K562 (cell line): ENCODE measurements around the gene MMS22L. TPM values are rescaled to one million over a fixed set of nuclear protein-coding genes. Genes with fewer than 3 reads are reported as not detected.

Experiments used
- ATAC-seq: fragments of 200-7000 bp; cut with Tn5 transposase; 3 replicates; pipeline ENCODE4 v1.9.1; 2020; ENCODE audit warnings: moderate library complexity
- BruUV-seq: library from RNA; stranded (reverse); fragments of 400-500 nt; replicated peaks from 2 replicates; lab custom pipeline; 2021; lab: Mats Ljungman, UMichigan
- CTCF ChIA-PET: fragments of 300-600 bp; formaldehyde crosslinking; extraction: SDS; loops from one replicate; lab custom pipeline; 2021; ENCODE audit warnings: low intra/inter-chr PET ratio; lab: Yijun Ruan, JAX
- POLR2A ChIA-PET: fragments of 300-600, 350-650 bp; sonication (Branson Sonifier 250); formaldehyde crosslinking; extraction: SDS; loops from one replicate; lab custom pipeline; 2021; ENCODE audit warnings: antibody characterized with exemption, inconsistent platforms; lab: Yijun Ruan, JAX
- DNase-seq, 4 experiments: peaks; one replicate each; pipeline versions ENCODE4 v3.0.0 to v3.0.0-alpha.2; 2011 to 2018; ENCODE audit warnings: low spot score in 3 of 4, mixed read lengths in 3 of 4; ENCODE audit errors: extremely low read depth in 1 of 4
- FAIRE-seq: peaks from 2 replicates; lab custom pipeline; 2011; peaks lifted over from hg19 to GRCh38; lab: Jason Lieb, UNC
- H2AFZ ChIP-seq: 2 replicates; pipeline ENCODE4 v1.6.0; 2011; ENCODE audit warnings: low read depth, low read length, control low read depth, inconsistent platforms
- H3K27ac ChIP-seq: fragments of 200-600 bp; 3 replicates; pipeline ENCODE4 v1.8.0; 2011; ENCODE audit warnings: low read depth, mild to moderate bottlenecking, control low read depth, inconsistent platforms, low read length, moderate library complexity, mixed read lengths; ENCODE audit errors: extremely low read depth
- H3K27me3 ChIP-seq, 2 experiments: fragments of 300-600 bp in 1 of 2; 2 replicates in 1 of 2; 3 replicates in 1 of 2; pipeline versions ENCODE4 v1.6.0 to v1.8.0; 2011; ENCODE audit warnings: inconsistent platforms in 2 of 2, low read length in 2 of 2, mild to moderate bottlenecking in 1 of 2, mixed read lengths in 1 of 2, moderate library complexity in 1 of 2; ENCODE audit not compliant: control insufficient read depth in 2 of 2, insufficient read depth in 2 of 2
- H3K36me3 ChIP-seq: fragments of 300-600 bp; 3 replicates; pipeline ENCODE4 v1.8.0; 2011; ENCODE audit warnings: mild to moderate bottlenecking, low read length, inconsistent platforms; ENCODE audit not compliant: control insufficient read depth, insufficient read depth
- H3K4me1 ChIP-seq, 2 experiments: fragments of 200-600 bp in 1 of 2; replicated peaks in 1 of 2; 2 replicates in 1 of 2; 3 replicates in 1 of 2; pipeline versions ENCODE4 v1.5.1 to v1.8.0; 2011; ENCODE audit warnings: inconsistent platforms in 2 of 2, low read length in 2 of 2, mild to moderate bottlenecking in 1 of 2, mixed read lengths in 1 of 2, moderate library complexity in 1 of 2; ENCODE audit not compliant: control insufficient read depth in 2 of 2, insufficient read depth in 2 of 2
- H3K4me2 ChIP-seq: 2 replicates; pipeline ENCODE4 v1.6.1; 2011; ENCODE audit warnings: low read length, control low read depth, inconsistent platforms, mixed read lengths; ENCODE audit not compliant: insufficient read depth
- H3K4me3 ChIP-seq: fragments of 200-600 bp; sonication (generic), shearing (Covaris generic); 2 replicates; pipeline ENCODE4 v1.5.1; 2016; ENCODE audit warnings: control low read depth, inconsistent platforms
- H3K79me2 ChIP-seq: fragments of 200-600 bp; 3 replicates; pipeline ENCODE4 v1.8.0; 2011; ENCODE audit warnings: low read length, inconsistent platforms; ENCODE audit not compliant: control insufficient read depth, insufficient read depth
- H3K9ac ChIP-seq, 2 experiments: 2 replicates each; pipeline versions ENCODE4 v1.6.0 to v1.6.1; 2011; ENCODE audit warnings: low read depth in 2 of 2, low read length in 2 of 2, control low read depth in 1 of 2, inconsistent platforms in 1 of 2, mild to moderate bottlenecking in 1 of 2, mixed read lengths in 1 of 2; ENCODE audit not compliant: insufficient read depth in 1 of 2
- H3K9me1 ChIP-seq: one replicate; pipeline ENCODE4 v1.6.0; 2011; ENCODE audit warnings: inconsistent platforms, mild to moderate bottlenecking, low read length, moderate library complexity; ENCODE audit not compliant: control insufficient read depth, insufficient read depth
- H3K9me3 ChIP-seq: replicated peaks from 2 replicates; pipeline ENCODE4 v1.5.1; 2011; ENCODE audit warnings: low read depth, low read length, inconsistent platforms; ENCODE audit not compliant: control insufficient read depth, insufficient read depth
- H4K20me1 ChIP-seq: replicated peaks from 2 replicates; pipeline ENCODE4 v1.6.1; 2011; ENCODE audit warnings: low read length, inconsistent platforms, mixed read lengths; ENCODE audit not compliant: control insufficient read depth, insufficient read depth
- CC2D1A ChIP-seq: fragments of 450-650 bp; IDR thresholded peaks from 2 replicates; pipeline ENCODE4 v1.6.1; 2017; ENCODE audit warnings: mild to moderate bottlenecking
- CEBPZ ChIP-seq: fragments of 150-350 bp; IDR thresholded peaks from 2 replicates; pipeline ENCODE4 v1.6.1; 2014; ENCODE audit warnings: low read depth, mild to moderate bottlenecking, low read length, borderline replicate concordance
- CHD2 ChIP-seq: IDR thresholded peaks from 2 replicates; pipeline ENCODE4 v1.6.1; 2011; ENCODE audit warnings: low read depth, low read length
- E4F1 ChIP-seq: fragments of 250-450 bp; sonication (Bioruptor Pico); IDR thresholded peaks from 2 replicates; pipeline ENCODE4 v1.5.0; 2021; ENCODE audit warnings: mild to moderate bottlenecking, borderline replicate concordance
- HDAC8 ChIP-seq: fragments of 450-650 bp; IDR thresholded peaks from 2 replicates; pipeline ENCODE4 v1.6.1; 2016; ENCODE audit warnings: mild to moderate bottlenecking, missing genetic modification characterization, moderate library complexity, missing compliant biosample characterization
- MITF ChIP-seq: IDR thresholded peaks from 2 replicates; pipeline ENCODE4 v1.6.1; 2014; ENCODE audit warnings: antibody characterized with exemption
- NFE2 ChIP-seq: IDR thresholded peaks from 2 replicates; pipeline ENCODE4 v1.6.1; 2014; ENCODE audit warnings: antibody characterized with exemption, low read depth
- RFX5 ChIP-seq: IDR thresholded peaks from 2 replicates; pipeline ENCODE4 v1.6.1; 2011; ENCODE audit warnings: low read depth, mild to moderate bottlenecking, improper control_type of control experiment, low read length
- TAF9B ChIP-seq: fragments of 450-650 bp; IDR thresholded peaks from 2 replicates; pipeline ENCODE4 v1.6.1; 2018; ENCODE audit warnings: mild to moderate bottlenecking; ENCODE audit not compliant: partially characterized antibody
- WHSC1 ChIP-seq: IDR thresholded peaks from one replicate; pipeline ENCODE4 v1.6.1; 2012; ENCODE audit warnings: low read length, control low read depth, inconsistent platforms
- ZFPM2 ChIP-seq: fragments of 250-450 bp; sonication (Bioruptor Pico); IDR thresholded peaks from 2 replicates; pipeline ENCODE4 v1.5.1; 2022; ENCODE audit warnings: mild to moderate bottlenecking
- ZNF780A ChIP-seq: fragments of 250-450 bp; sonication (Bioruptor Pico); IDR thresholded peaks from 2 replicates; pipeline ENCODE4 v1.5.0; 2021; ENCODE audit warnings: mild to moderate bottlenecking
- WGBS: fragments of 100-300 bp; shearing (Covaris generic); methylation state at CpG from one replicate; pipeline ENCODE4 v1.1.6; 2016; ENCODE audit warnings: low coverage, mixed read lengths; ENCODE audit not compliant: insufficient coverage; ENCODE audit errors: missing lambda C conversion rate; 5-methylcytosine and 5-hydroxymethylcytosine counted together
- in situ Hi-C: fragments of 300-500 bp; cut with MboI; formaldehyde crosslinking; loops from 4 replicates; pipeline ENCODE4 v1.15.0; 2018; ENCODE audit warnings: inconsistent platforms, mixed read lengths
- intact Hi-C: fragments of 100-400 bp; cut with micrococcal nuclease; formaldehyde crosslinking; loops from 2 replicates; pipeline ENCODE4 v1.14.2; 2022
- polyA plus RNA-seq, 8 experiments: library from polyadenylated mRNA; depleted of rRNA in 4 of 8; stranded (reverse) in 5 of 8; unstranded in 3 of 8; fragments of >200 nt; fragmentation: Nextera tagmentation in 2 of 8; fragmentation: Illumina TruSeq in 1 of 8; extraction: Ambion mirVana in 2 of 8; extraction: Trizol in 1 of 8; gene quantifications; 2 replicates each; pipeline versions ENCODE4 v1.2.1 to v1.2.3, GENCODE V29; 2011 to 2014; ENCODE audit warnings: inconsistent platforms in 1 of 8, missing spikeins in 1 of 8
- total RNA-seq, 7 experiments: library from RNA; depleted of rRNA in 6 of 7; stranded (reverse); fragments of >200 nt in 6 of 7; fragmentation: Illumina TruSeq in 2 of 7; extraction: Trizol in 2 of 7; gene quantifications; 2 replicates each; pipeline versions ENCODE4 v1.2.1 to v1.2.3, GENCODE V29; 2011 to 2021; ENCODE audit warnings: low replicate concordance in 1 of 7
- TF ChIP-seq, protein P1 (sequence below), 2 experiments: fragments of 450-650 bp in 1 of 2; sonication (generic) in 1 of 2; formaldehyde crosslinking; conservative IDR thresholded peaks; 2 replicates each; pipeline versions ENCODE4 v1.4.0 to v1.8.1; 2020 to 2022; ENCODE audit warnings: mild to moderate bottlenecking in 1 of 2, missing genetic modification reagents in 1 of 2
- TF ChIP-seq, protein P2 (sequence below): fragments of 450-650 bp; IDR thresholded peaks from 2 replicates; pipeline ENCODE4 v1.6.1; 2016; ENCODE audit warnings: borderline replicate concordance

The MMS22L gene
- total and polyA plus RNA-seq, 9 of the 15 experiments (the other 6 are each of a cell fraction or from before 2014, with no cell fraction given) = 13.0 to 59.5 (median 26.9) TPM

DNA sequence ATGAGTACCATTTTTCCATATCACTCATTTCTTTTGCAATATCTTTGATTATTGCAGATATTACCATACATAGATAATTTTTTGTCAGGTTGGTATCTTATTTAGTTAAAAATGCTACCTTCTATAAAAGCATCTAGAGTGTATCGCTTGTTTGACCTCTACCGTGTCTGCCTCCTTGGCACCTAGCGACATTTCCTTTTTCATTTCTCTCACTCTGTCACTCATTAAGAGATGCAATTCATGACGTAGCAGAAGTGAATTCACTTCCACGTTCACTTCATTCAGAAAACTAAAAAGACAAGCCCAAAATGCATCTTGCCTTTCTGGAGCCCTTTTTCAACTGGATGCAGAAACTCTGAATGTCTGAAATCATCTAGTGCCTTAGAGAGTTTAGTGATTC, 172.9 kb downstream of the MMS22L start:
- Histone ChIP-seq H3K4me2 (no peak overlapping the region), H3K27ac (no peak overlapping the region), H3K9ac (no peak overlapping the region), H2AFZ (no peak overlapping the region), H3K9me3 (no peaks in the 10 kb centered on the region), H3K79me2 (no peaks in the 10 kb centered on the region), H3K36me3 (no peaks in the 10 kb centered on the region), H4K20me1 (no peaks in the 10 kb centered on the region), H3K4me1 (no peaks in the 10 kb centered on the region), H3K9me1 (no peaks in the 10 kb centered on the region), H3K4me3 (no peak overlapping the region), H3K27me3 (no peaks in the 10 kb centered on the region)
- ChIA-PET POLR2A (no interaction called here), CTCF (no interaction called here)
- intact Hi-C loops (no loop called here), in situ Hi-C loops (no loop called here)
- FAIRE-seq = no peak
- WGBS = 0% methylated on average over 5 of the region's 5 CpGs
- ATAC-seq = no peak
- no TSS peak for BruUV-seq
- no peak for DNase-seq
- no peak for TF ChIP-seq WHSC1
- TF ChIP-seq, protein P1, sequence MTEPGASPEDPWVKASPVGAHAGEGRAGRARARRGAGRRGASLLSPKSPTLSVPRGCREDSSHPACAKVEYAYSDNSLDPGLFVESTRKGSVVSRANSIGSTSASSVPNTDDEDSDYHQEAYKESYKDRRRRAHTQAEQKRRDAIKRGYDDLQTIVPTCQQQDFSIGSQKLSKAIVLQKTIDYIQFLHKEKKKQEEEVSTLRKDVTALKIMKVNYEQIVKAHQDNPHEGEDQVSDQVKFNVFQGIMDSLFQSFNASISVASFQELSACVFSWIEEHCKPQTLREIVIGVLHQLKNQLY (CRISPR knock-in tag; conservative IDR thresholded peaks at IDR 0.05) = no peak
- TF ChIP-seq TAF9B = no peak
- TF ChIP-seq, protein P2, sequence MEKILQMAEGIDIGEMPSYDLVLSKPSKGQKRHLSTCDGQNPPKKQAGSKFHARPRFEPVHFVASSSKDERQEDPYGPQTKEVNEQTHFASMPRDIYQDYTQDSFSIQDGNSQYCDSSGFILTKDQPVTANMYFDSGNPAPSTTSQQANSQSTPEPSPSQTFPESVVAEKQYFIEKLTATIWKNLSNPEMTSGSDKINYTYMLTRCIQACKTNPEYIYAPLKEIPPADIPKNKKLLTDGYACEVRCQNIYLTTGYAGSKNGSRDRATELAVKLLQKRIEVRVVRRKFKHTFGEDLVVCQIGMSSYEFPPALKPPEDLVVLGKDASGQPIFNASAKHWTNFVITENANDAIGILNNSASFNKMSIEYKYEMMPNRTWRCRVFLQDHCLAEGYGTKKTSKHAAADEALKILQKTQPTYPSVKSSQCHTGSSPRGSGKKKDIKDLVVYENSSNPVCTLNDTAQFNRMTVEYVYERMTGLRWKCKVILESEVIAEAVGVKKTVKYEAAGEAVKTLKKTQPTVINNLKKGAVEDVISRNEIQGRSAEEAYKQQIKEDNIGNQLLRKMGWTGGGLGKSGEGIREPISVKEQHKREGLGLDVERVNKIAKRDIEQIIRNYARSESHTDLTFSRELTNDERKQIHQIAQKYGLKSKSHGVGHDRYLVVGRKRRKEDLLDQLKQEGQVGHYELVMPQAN = no peak
- TF ChIP-seq CHD2 = no peak
- no peak for TF ChIP-seq ZFPM2
- no peak for TF ChIP-seq MITF
- no peak for TF ChIP-seq ZNF780A (CRISPR knock-in tag)
- no peak for TF ChIP-seq E4F1 (CRISPR knock-in tag)
- TF ChIP-seq CEBPZ = no peak
- no peak for TF ChIP-seq RFX5
- no peak for TF ChIP-seq NFE2
- TF ChIP-seq CC2D1A = no peak
- TF ChIP-seq HDAC8 = no peak
